Bronchial epithelial cell (primary cell): Measurements from ENCODE around the gene OR2F1. TPM values are rescaled to one million over a fixed set of nuclear protein-coding genes. Genes with fewer than 3 reads are reported as not detected.

ENCODE experiments used
- DNase-seq: peaks from one replicate; pipeline ENCODE4 v3.0.0-alpha.2; 2010; ENCODE audit warnings: low read depth
- FAIRE-seq: peaks from 2 replicates; lab custom pipeline; 2011; peaks lifted over from hg19 to GRCh38; lab: Jason Lieb, UNC
- H3K27me3 ChIP-seq: 2 replicates; pipeline ENCODE4 v1.5.1; 2011; ENCODE audit warnings: low read length; ENCODE audit not compliant: control insufficient read depth, insufficient read depth
- H3K36me3 ChIP-seq: 2 replicates; pipeline ENCODE4 v1.5.1; 2011; ENCODE audit warnings: low read length; ENCODE audit not compliant: control insufficient read depth, insufficient read depth
- H3K4me3 ChIP-seq: 2 replicates; pipeline ENCODE4 v1.5.1; 2011; ENCODE audit warnings: mild to moderate bottlenecking, low read depth, low read length, control low read depth
- CTCF ChIP-seq: IDR thresholded peaks from 2 replicates; pipeline ENCODE4 v1.5.1; 2011; ENCODE audit warnings: mild to moderate bottlenecking, moderate library complexity, low read length, control low read depth, inconsistent platforms; ENCODE audit not compliant: insufficient read depth, severe bottlenecking
- total RNA-seq: library from RNA; depleted of rRNA; stranded (reverse); fragments of >200 nt; gene quantifications from 2 replicates; pipeline ENCODE4 v1.2.1, GENCODE V29; 2014

OR2F1 gene
- total RNA-seq, 1 donor from 2014 or later: not detected

DNA sequence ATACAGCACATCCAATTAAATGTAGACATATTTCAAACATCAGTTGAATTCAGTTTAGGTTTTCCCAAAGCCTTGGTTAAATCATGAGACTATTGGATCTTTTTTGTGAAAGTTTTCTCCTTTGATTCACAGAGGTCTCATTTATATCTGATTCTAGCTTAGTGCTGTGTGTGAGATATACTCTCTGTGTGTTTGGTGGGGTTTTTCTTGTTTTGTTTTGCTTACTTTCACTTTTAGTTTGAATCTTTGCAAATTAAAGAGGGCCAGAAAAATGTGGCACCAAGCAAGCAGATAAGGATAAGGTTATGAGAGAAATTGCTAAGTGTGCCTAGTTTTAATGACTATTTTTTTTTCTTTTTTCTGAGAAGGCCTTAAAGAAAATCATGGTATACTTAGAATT, 32.9 kb downstream of the OR2F1 start:
- no peaks in the 10 kb centered on the region for H3K27me3 ChIP-seq
- no peaks in the 10 kb centered on the region for H3K36me3 ChIP-seq
- DNase-seq (no peak), FAIRE-seq (no peak)
- no peak overlapping the region for H3K4me3 ChIP-seq
- TF ChIP-seq CTCF: no peak

DNA sequence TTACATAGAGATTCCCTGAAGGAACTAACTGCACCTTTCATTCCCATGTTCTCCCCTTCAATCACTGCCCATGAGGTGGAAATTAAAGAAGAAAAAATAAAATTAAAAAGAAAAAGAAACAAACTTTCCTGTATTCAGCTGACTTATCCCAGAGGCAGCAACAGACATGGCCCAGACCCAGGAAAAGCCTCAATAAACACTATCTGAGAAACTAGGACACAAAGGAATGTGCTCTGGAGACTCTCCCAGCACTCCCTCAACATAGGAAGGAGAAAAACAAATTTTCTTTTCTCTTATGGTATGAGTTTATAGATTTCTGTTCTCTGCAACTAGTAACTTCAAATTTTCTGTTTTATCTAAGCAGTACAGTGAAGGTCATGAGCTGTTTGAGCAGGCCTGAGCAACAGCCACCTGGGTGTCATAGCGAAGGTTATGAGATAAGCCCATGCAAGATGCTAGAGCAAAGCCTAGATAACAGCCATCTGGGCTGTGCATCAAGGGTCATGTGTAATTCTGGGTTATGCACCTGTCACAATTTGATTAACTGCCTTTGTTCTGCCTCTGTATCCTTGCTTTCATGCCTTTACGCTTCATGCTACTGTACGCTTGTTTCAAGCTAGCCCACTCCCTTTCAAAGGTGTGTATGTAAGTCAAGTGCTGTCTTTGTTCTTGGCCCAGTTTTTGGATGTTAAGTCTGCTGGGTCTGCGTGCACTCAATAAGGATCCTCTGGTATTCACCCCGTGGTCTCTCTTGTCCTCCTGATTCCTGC, 34.5 kb downstream of the OR2F1 start:
- FAIRE-seq: peak; percentile 40

DNA sequence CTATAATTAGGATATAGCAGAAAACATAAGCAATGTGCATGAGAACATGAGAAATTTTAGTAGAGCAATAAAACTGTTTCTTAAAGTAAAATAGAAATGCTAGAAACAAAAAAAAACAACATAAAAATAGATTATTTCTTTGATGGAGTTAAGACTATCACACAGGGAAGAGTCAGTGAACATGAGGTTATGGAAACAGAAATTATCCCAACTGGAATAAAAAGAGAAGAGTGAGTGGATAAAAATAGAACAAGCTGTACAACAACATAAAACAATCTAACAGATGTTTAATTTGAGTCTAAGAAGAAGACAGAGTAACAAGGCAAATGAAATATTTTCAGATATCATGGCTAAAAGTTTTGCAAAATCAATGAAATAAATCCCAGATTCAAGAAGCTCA, 38.0 kb downstream of the OR2F1 start:
- no peak for TF ChIP-seq CTCF
- Histone ChIP-seq H3K4me3 (no peak overlapping the region), H3K36me3 (no peaks in the 10 kb centered on the region), H3K27me3 (no peaks in the 10 kb centered on the region)
- no peak for FAIRE-seq
- no peak for DNase-seq

More for the DNA sequence above, 34.5 kb downstream of the OR2F1 start:
- Histone ChIP-seq H3K27me3 (no peaks in the 10 kb centered on the region), H3K36me3 (no peaks in the 10 kb centered on the region), H3K4me3 (no peak overlapping the region)
- no peak for DNase-seq
- TF ChIP-seq CTCF: no peak

DNA sequence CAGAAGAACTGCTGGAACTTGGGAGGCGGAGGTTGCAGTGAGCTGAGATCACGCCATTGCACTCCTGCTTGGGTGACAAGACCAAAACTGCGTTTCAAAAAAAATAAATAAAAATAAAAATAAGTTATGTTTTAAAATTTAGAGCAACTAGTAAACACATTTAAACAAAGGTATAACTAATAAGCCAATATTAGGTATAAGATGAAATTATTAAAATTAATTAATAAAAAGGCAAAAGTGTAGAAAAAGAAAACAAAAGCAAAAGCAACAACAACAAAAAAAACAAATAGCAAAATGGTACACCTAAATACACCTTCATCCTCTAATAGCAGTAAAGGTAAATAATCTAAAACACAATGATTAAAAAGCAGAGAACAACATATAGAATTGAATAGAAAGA, 39.3 kb downstream of the OR2F1 start:
- no peak for DNase-seq
- Histone ChIP-seq H3K36me3 (no peaks in the 10 kb centered on the region), H3K4me3 (no peak overlapping the region), H3K27me3 (no peaks in the 10 kb centered on the region)
- no peak for FAIRE-seq
- TF ChIP-seq CTCF: no peak

GRCh38 chr7:144000020-144000419, 45.4 kb downstream of the OR2F1 start, which contains the start of gene OR6B1:
Gene OR6B1 (plus strand): TSS chr7:144000320. CDS start chr7:144003997, 3,677 bp downstream.
- Histone ChIP-seq H3K27me3 (no peaks in the 10 kb centered on the region), H3K36me3 (no peaks in the 10 kb centered on the region), H3K4me3 (no peak within 1 kb of the TSS)
- DNase-seq (no peak), FAIRE-seq (no peak)
- TF ChIP-seq CTCF: no peak
